ENCODE measurements around the gene GATM.

DNA sequence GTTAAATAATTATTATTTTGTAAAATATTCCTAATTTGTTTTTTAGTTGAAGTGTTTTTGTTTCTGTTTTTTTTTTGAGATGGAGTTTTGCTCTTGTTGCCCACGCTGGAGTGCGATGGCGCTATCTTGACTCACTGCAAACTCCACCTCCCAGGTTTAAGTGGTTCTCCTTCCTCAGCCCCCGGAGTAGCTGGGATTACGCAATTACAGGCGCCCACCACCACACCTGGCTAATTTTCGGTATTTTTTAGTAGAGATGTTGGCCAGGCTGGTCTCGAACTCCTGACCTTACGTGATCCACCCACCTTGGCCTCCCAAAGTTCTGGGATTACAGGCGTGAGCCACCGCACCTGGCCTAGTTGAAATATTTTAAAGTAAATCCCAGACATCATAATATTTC, 48.7 kb upstream of the GATM start:
- TF ChIP-seq EZH2phosphoT487 (IDR thresholded peaks at IDR 0.05), result no peak
- no peak for TF ChIP-seq EZH2 (IDR thresholded peaks at IDR 0.05)
- TF ChIP-seq, protein P1, sequence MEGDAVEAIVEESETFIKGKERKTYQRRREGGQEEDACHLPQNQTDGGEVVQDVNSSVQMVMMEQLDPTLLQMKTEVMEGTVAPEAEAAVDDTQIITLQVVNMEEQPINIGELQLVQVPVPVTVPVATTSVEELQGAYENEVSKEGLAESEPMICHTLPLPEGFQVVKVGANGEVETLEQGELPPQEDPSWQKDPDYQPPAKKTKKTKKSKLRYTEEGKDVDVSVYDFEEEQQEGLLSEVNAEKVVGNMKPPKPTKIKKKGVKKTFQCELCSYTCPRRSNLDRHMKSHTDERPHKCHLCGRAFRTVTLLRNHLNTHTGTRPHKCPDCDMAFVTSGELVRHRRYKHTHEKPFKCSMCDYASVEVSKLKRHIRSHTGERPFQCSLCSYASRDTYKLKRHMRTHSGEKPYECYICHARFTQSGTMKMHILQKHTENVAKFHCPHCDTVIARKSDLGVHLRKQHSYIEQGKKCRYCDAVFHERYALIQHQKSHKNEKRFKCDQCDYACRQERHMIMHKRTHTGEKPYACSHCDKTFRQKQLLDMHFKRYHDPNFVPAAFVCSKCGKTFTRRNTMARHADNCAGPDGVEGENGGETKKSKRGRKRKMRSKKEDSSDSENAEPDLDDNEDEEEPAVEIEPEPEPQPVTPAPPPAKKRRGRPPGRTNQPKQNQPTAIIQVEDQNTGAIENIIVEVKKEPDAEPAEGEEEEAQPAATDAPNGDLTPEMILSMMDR (IDR thresholded peaks at IDR 0.05), result no peak
